ENCODE measurements around the gene BLTP3B. TPM values are rescaled to one million over a fixed set of nuclear protein-coding genes. Genes with fewer than 3 reads are reported as not detected.

BLTP3B gene
- total RNA-seq, 1 donor from 2014 or later: 19.0 TPM

- no peak for TF ChIP-seq CTCF (conservative IDR thresholded peaks at IDR 0.05)
- no peaks in the 10 kb centered on the region for H3K9me3 Mint-ChIP-seq
- H3K4me1 Mint-ChIP-seq: no peaks in the 10 kb centered on the region
- no peak overlapping the region for H3K4me3 Mint-ChIP-seq
- no peaks in the 10 kb centered on the region for H3K36me3 Mint-ChIP-seq (ENCODE audit: low read depth)
- DNase-seq (ENCODE audit: low read depth, low spot score): no peak
- H3K27ac Mint-ChIP-seq (ENCODE audit: unreplicated experiment): no peak overlapping the region
- no peaks in the 10 kb centered on the region for H3K27me3 Mint-ChIP-seq (ENCODE audit: low read depth)
Measured at GRCh38 chr12:100153131-100153530, 10.5 kb upstream of the BLTP3B start.

DNA sequence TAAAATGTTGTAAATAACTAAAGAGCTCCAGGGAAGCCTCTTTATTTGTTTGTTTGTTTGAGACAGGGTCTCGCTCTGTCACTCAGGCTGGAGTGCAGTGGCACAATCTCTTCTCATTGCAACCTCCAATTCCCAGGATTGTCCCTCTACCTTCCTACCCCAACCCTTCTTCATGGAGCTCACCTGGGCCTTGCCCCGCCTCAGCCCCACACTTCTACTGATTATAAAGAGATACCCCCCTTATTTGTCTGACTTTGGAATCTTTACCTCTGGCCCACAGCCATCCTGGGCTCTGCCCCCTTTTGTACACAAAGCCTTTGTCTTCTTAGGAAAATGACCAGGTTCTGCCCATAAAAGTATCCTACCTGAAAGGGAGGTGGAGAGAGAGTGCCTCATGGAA, 9.1 kb upstream of the BLTP3B start:
- Mint-ChIP-seq H3K4me1 (no peaks in the 10 kb centered on the region), H3K27me3 (ENCODE audit: low read depth) (no peaks in the 10 kb centered on the region), H3K4me3 (no peak overlapping the region), H3K9me3 (no peaks in the 10 kb centered on the region), H3K36me3 (ENCODE audit: low read depth) (no peaks in the 10 kb centered on the region), H3K27ac (ENCODE audit: unreplicated experiment) (no peak overlapping the region)
- no peak for TF ChIP-seq CTCF (conservative IDR thresholded peaks at IDR 0.05)
- no peak for DNase-seq (ENCODE audit: low read depth, low spot score)

GRCh38 chr12:100146252-100146651, 3.6 kb upstream of the BLTP3B start:
- H3K9me3 Mint-ChIP-seq: no peaks in the 10 kb centered on the region
- H3K27ac Mint-ChIP-seq (ENCODE audit: unreplicated experiment): no peak overlapping the region
- H3K4me1 Mint-ChIP-seq: peaks cover 16% of the 10 kb centered on the region
- TF ChIP-seq CTCF (conservative IDR thresholded peaks at IDR 0.05): no peak
- H3K4me3 Mint-ChIP-seq: no peak overlapping the region
- no peak for DNase-seq (ENCODE audit: low read depth, low spot score)
- no peaks in the 10 kb centered on the region for H3K27me3 Mint-ChIP-seq (ENCODE audit: low read depth)
- no peaks in the 10 kb centered on the region for H3K36me3 Mint-ChIP-seq (ENCODE audit: low read depth)

DNA sequence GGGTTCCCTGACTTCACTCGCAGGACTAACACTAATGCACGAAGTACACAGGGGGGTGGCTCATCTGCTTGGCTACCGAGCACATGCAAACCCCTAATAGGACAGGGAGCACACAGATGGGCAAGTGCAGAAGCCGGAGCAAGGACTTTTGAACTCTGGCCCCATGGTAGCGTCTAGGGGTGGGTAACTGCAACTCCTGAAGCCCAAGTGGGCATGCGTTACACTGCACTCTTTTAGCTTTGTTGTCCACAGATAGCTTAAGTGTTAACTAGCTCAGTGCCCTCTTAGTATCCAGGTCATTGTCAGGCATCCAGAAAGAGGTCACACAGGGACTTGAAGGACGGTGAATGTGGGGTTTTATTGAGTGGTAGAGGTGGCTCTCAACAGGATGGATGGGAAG, 3.0 kb upstream of the BLTP3B start:
- Mint-ChIP-seq H3K4me1 (peaks cover 16% of the 10 kb centered on the region), H3K27me3 (ENCODE audit: low read depth) (no peaks in the 10 kb centered on the region), H3K4me3 (no peak overlapping the region), H3K9me3 (no peaks in the 10 kb centered on the region), H3K36me3 (ENCODE audit: low read depth) (no peaks in the 10 kb centered on the region), H3K27ac (ENCODE audit: unreplicated experiment) (peak overlapping the region; percentile 35)
- no peak for DNase-seq (ENCODE audit: low read depth, low spot score)
- no peak for TF ChIP-seq CTCF (conservative IDR thresholded peaks at IDR 0.05)

DNA sequence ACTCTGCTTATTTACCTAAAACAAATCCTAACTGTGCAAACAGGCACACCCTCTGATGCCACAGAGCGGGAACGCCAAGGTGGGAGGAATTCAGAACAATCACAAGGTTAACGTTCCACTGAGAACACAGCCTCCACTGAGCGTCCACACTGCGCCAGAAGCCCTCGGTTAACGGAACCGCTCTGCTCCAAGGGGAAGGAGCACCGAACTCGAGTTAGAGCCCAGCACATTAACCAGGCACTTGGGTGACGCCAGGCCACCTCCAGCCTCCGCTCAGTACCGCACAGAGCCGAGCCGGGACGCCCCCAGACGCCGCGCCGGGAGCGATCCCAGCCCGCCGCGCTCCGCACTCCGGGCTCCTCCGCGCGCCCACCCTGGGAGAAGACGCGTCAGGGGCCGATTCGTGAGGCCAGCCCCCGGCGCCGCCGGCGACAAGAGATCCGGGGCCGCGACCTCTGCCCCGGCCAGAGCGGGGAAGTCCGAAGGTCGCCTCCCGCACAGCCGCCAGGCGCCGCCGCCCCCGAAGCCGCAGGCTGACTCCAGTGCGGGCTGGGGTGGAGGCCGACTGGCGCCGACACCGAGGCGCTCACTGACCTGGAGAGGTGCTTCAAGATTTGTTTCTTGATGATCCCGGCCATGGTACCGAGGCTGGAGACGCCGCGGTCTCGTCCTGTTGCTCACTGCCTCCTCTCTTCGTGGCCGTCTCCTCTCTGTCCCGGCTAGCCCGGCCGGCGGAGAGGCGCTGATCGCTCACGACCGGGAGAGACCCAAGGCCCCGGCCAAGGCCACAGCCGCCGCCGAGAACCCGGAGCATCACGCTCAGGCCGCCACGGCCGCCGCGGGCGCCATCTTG, 450 bp downstream of the BLTP3B start:
- no peak for TF ChIP-seq CTCF (conservative IDR thresholded peaks at IDR 0.05)
- no peaks in the 10 kb centered on the region for H3K27me3 Mint-ChIP-seq (ENCODE audit: low read depth)
- H3K4me1 Mint-ChIP-seq: peaks cover 33% of the 10 kb centered on the region
- no peaks in the 10 kb centered on the region for H3K36me3 Mint-ChIP-seq (ENCODE audit: low read depth)
- DNase-seq (ENCODE audit: low read depth, low spot score): peak; percentile 65
- peak overlapping the region; percentile 93 for H3K4me3 Mint-ChIP-seq
- no peaks in the 10 kb centered on the region for H3K9me3 Mint-ChIP-seq
- H3K27ac Mint-ChIP-seq (ENCODE audit: unreplicated experiment): peak overlapping the region; percentile 96

Measured in neural crest cell (in vitro differentiated cells).